Stimulated activated naive B cell treated with anti-CD40 and anti-IgM and Interleukin-4, amounts not matched to agents 10 μg/mL and 1 μg/mL and 100 μg/mL, for 72 hours (primary cell): Measurements from ENCODE around the gene KLF17.

Experiments
- ATAC-seq, 2 donors: fragments of 150-1000 bp; cut with Tn5 transposase; replicated peaks; 2 replicates each; pipeline ENCODE4 v1.10.0; 2021; ENCODE audit warnings: moderate library complexity in 1 of 2
- DNase-seq: peaks from one replicate; pipeline ENCODE4 v3.0.0; 2021
- H3K27ac Mint-ChIP-seq: one replicate; pipeline ENCODE4 v1.8.0; 2022; ENCODE audit warnings: mild to moderate bottlenecking, mixed read lengths
- H3K27me3 Mint-ChIP-seq, 2 donors: one replicate each; pipeline ENCODE4 v1.8.0; 2022; ENCODE audit warnings: mixed read lengths in 2 of 2
- H3K36me3 Mint-ChIP-seq, 2 donors: one replicate each; pipeline ENCODE4 v1.8.0; 2022; ENCODE audit warnings: mixed read lengths in 2 of 2, mild to moderate bottlenecking in 1 of 2
- H3K4me1 Mint-ChIP-seq, 2 donors: one replicate each; pipeline ENCODE4 v1.8.0; 2022; ENCODE audit warnings: mixed read lengths in 2 of 2, mild to moderate bottlenecking in 1 of 2
- H3K4me3 Mint-ChIP-seq, 2 donors: one replicate each; pipeline ENCODE4 v1.8.0; 2022; ENCODE audit warnings: mild to moderate bottlenecking in 2 of 2, mixed read lengths in 2 of 2, moderate library complexity in 1 of 2
- H3K9me3 Mint-ChIP-seq, 2 donors: one replicate each; pipeline ENCODE4 v1.8.0; 2022; ENCODE audit warnings: mixed read lengths in 2 of 2, mild to moderate bottlenecking in 1 of 2

KLF17 gene

GRCh38 chr1:44118682-44119081 lies at the start of gene KLF17:
TSS of gene KLF17 (plus strand) at chr1:44118821. CDS start at chr1:44118908, 87 bp downstream.
- ATAC-seq, result no peak
- Mint-ChIP-seq H3K27me3 (peaks cover 6 to 14% of the 10 kb centered on the region in 2 donors), H3K36me3 (no peaks in the 10 kb centered on the region), H3K9me3 (no peaks in the 10 kb centered on the region), H3K27ac (no peak within 1 kb of the TSS), H3K4me1 (peaks cover 4 to 6% of the 10 kb centered on the region in 2 donors), H3K4me3 (no peak within 1 kb of the TSS)
- DNase-seq, result no peak

GRCh38 chr1:44071461-44071860 lies 47.2 kb upstream of the KLF17 start:
- H3K27me3 Mint-ChIP-seq, result no peaks in the 10 kb centered on the region
- no peak for ATAC-seq

GRCh38 chr1:44072204-44072603 lies 46.4 kb upstream of the KLF17 start:
- peaks cover 1 to 4% of the 10 kb centered on the region in 2 donors for H3K36me3 Mint-ChIP-seq
- no peak for DNase-seq

More at GRCh38 chr1:44071461-44071860, 47.2 kb upstream of the KLF17 start:
- peaks cover 1 to 4% of the 10 kb centered on the region in 2 donors for H3K36me3 Mint-ChIP-seq
- H3K4me3 Mint-ChIP-seq, result no peak overlapping the region
- H3K4me1 Mint-ChIP-seq, result peaks cover 53 to 69% of the 10 kb centered on the region in 2 donors
- H3K27ac Mint-ChIP-seq, result no peak overlapping the region
- peaks cover 0 to 4% of the 10 kb centered on the region in 2 donors for H3K9me3 Mint-ChIP-seq
- DNase-seq, result no peak

GRCh38 chr1:44072821-44073220 lies 45.8 kb upstream of the KLF17 start:
- Mint-ChIP-seq H3K4me1 (peaks cover 43 to 62% of the 10 kb centered on the region in 2 donors), H3K27ac (no peak overlapping the region), H3K4me3 (no peak overlapping the region), H3K27me3 (no peaks in the 10 kb centered on the region), H3K36me3 (peaks cover 1 to 4% of the 10 kb centered on the region in 2 donors), H3K9me3 (peaks cover 0 to 4% of the 10 kb centered on the region in 2 donors)
- DNase-seq (no peak), ATAC-seq (no peak)

More at GRCh38 chr1:44072204-44072603, 46.4 kb upstream of the KLF17 start:
- no peak for ATAC-seq
- Mint-ChIP-seq H3K27me3 (no peaks in the 10 kb centered on the region), H3K4me3 (no peak overlapping the region), H3K9me3 (peaks cover 0 to 4% of the 10 kb centered on the region in 2 donors), H3K27ac (no peak overlapping the region), H3K4me1 (peaks cover 49 to 68% of the 10 kb centered on the region in 2 donors)

- Mint-ChIP-seq H3K4me3 (no peak overlapping the region), H3K9me3 (peaks cover 0 to 4% of the 10 kb centered on the region in 2 donors), H3K27ac (no peak overlapping the region), H3K4me1 (peaks cover 36 to 55% of the 10 kb centered on the region in 2 donors), H3K36me3 (peaks cover 1 to 4% of the 10 kb centered on the region in 2 donors), H3K27me3 (peaks cover 0 to under 1% of the 10 kb centered on the region in 2 donors)
- peak; percentile 74 to 77 for ATAC-seq
- DNase-seq, result peak; percentile 30
These were observed 45.1 kb upstream of the KLF17 start for GRCh38 chr1:44073528-44073927.

- peaks cover 0 to 6% of the 10 kb centered on the region in 2 donors for H3K27me3 Mint-ChIP-seq
- no peaks in the 10 kb centered on the region for H3K9me3 Mint-ChIP-seq
- ATAC-seq (no peak), DNase-seq (no peak)
- no peaks in the 10 kb centered on the region for H3K36me3 Mint-ChIP-seq
- H3K27ac Mint-ChIP-seq, result peak overlapping the region; percentile 22
- H3K4me3 Mint-ChIP-seq, result no peak overlapping the region
- H3K4me1 Mint-ChIP-seq, result peaks cover 30 to 46% of the 10 kb centered on the region in 2 donors
These were observed 44.2 kb upstream of the KLF17 start for GRCh38 chr1:44074415-44074814.

- Mint-ChIP-seq H3K9me3 (no peaks in the 10 kb centered on the region), H3K36me3 (no peaks in the 10 kb centered on the region), H3K4me3 (no peak overlapping the region), H3K27ac (no peak overlapping the region), H3K27me3 (peaks cover 0 to 6% of the 10 kb centered on the region in 2 donors), H3K4me1 (peaks cover 27 to 36% of the 10 kb centered on the region in 2 donors)
- DNase-seq (no peak), ATAC-seq (no peak)
These were observed 42.6 kb upstream of the KLF17 start for GRCh38 chr1:44076066-44076465.

- peaks cover 17 to 25% of the 10 kb centered on the region in 2 donors for H3K4me1 Mint-ChIP-seq
- H3K27me3 Mint-ChIP-seq, result peaks cover 0 to 6% of the 10 kb centered on the region in 2 donors
- no peak overlapping the region for H3K27ac Mint-ChIP-seq
- ATAC-seq (no peak), DNase-seq (no peak)
- H3K4me3 Mint-ChIP-seq, result no peak overlapping the region
- H3K36me3 Mint-ChIP-seq, result no peaks in the 10 kb centered on the region
- H3K9me3 Mint-ChIP-seq, result no peaks in the 10 kb centered on the region
These were observed 41.2 kb upstream of the KLF17 start for GRCh38 chr1:44077421-44077820.

- H3K27ac Mint-ChIP-seq, result no peak overlapping the region
These were observed 40.5 kb upstream of the KLF17 start for GRCh38 chr1:44078104-44078503.

GRCh38 chr1:44079566-44079965 lies 39.1 kb upstream of the KLF17 start:
- H3K4me1 Mint-ChIP-seq, result peaks cover 2 to 4% of the 10 kb centered on the region in 2 donors
- no peak overlapping the region for H3K27ac Mint-ChIP-seq
- H3K27me3 Mint-ChIP-seq, result peaks cover 0 to 6% of the 10 kb centered on the region in 2 donors
- DNase-seq, result no peak
- no peak overlapping the region for H3K4me3 Mint-ChIP-seq
- no peak for ATAC-seq
- no peaks in the 10 kb centered on the region for H3K9me3 Mint-ChIP-seq
- no peaks in the 10 kb centered on the region for H3K36me3 Mint-ChIP-seq

More at GRCh38 chr1:44078104-44078503, 40.5 kb upstream of the KLF17 start:
- no peaks in the 10 kb centered on the region for H3K9me3 Mint-ChIP-seq
- peaks cover 12 to 18% of the 10 kb centered on the region in 2 donors for H3K4me1 Mint-ChIP-seq
- no peak overlapping the region for H3K4me3 Mint-ChIP-seq
- DNase-seq (no peak), ATAC-seq (no peak)
- H3K27me3 Mint-ChIP-seq, result peaks cover 0 to 6% of the 10 kb centered on the region in 2 donors
- H3K36me3 Mint-ChIP-seq, result no peaks in the 10 kb centered on the region

- DNase-seq (no peak), ATAC-seq (no peak)
- no peaks in the 10 kb centered on the region for H3K36me3 Mint-ChIP-seq
- H3K27ac Mint-ChIP-seq, result no peak overlapping the region
- H3K4me1 Mint-ChIP-seq, result no peaks in the 10 kb centered on the region
- peaks cover 6 to 12% of the 10 kb centered on the region in 2 donors for H3K27me3 Mint-ChIP-seq
- H3K9me3 Mint-ChIP-seq, result no peaks in the 10 kb centered on the region
- H3K4me3 Mint-ChIP-seq, result no peak overlapping the region
These were observed 33.5 kb upstream of the KLF17 start for GRCh38 chr1:44084998-44085675.

- H3K36me3 Mint-ChIP-seq, result no peaks in the 10 kb centered on the region
- no peak overlapping the region for H3K27ac Mint-ChIP-seq
- H3K27me3 Mint-ChIP-seq, result peaks cover 12 to 17% of the 10 kb centered on the region in 2 donors
- ATAC-seq, result no peak
- H3K4me1 Mint-ChIP-seq, result no peaks in the 10 kb centered on the region
- H3K4me3 Mint-ChIP-seq, result no peak overlapping the region
- no peak for DNase-seq
- no peaks in the 10 kb centered on the region for H3K9me3 Mint-ChIP-seq
These were observed 31.7 kb upstream of the KLF17 start for GRCh38 chr1:44086692-44087474.

- no peaks in the 10 kb centered on the region for H3K4me1 Mint-ChIP-seq
These were observed 29.1 kb upstream of the KLF17 start for GRCh38 chr1:44089371-44090048.

More at GRCh38 chr1:44089371-44090048, 29.1 kb upstream of the KLF17 start:
- H3K9me3 Mint-ChIP-seq, result no peaks in the 10 kb centered on the region
- no peak for ATAC-seq
- peaks cover 12 to 17% of the 10 kb centered on the region in 2 donors for H3K27me3 Mint-ChIP-seq
- no peak overlapping the region for H3K4me3 Mint-ChIP-seq
- no peaks in the 10 kb centered on the region for H3K36me3 Mint-ChIP-seq
- no peak for DNase-seq
- H3K27ac Mint-ChIP-seq, result no peak overlapping the region
